Thyroid gland (tissue), 4 donors: ENCODE measurements around the gene GALNT18.

ENCODE experiments used
- POLR2A ChIP-seq, 2 donors: fragments of 450-650 bp; IDR thresholded peaks; one replicate each; pipeline ENCODE4 v1.6.1; 2017; ENCODE audit warnings: antibody characterized with exemption in 2 of 2, mild to moderate bottlenecking in 2 of 2, moderate library complexity in 1 of 2
- TF ChIP-seq, protein P1 (sequence below), 6 experiments: fragments of 200-600 bp in 3 of 6; fragments of 450-650 bp in 3 of 6; sonication (generic) in 3 of 6; IDR thresholded peaks; one replicate each; pipeline ENCODE4 v1.5.1; 2016 to 2019; ENCODE audit warnings: antibody characterized with exemption in 6 of 6, mild to moderate bottlenecking in 2 of 6, inconsistent platforms in 1 of 6, moderate library complexity in 1 of 6

DNA sequence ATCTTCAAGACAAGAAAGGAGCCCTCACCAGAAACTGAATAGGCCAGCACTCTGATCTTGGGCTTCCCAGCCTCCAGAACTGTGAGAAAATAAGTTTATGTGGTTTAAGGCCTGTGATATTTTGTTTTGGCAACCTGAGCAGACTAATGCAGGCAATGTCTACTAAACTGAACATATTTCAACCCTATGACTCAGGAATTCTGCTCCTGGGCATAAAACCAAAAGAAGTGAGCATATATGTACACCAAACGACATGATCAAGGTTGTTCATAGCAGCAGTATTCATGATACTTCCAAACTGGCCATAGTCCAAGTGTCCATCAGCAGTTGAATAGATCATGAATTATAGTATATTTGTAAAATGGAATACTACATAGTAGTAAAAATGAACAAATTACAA lies 297.7 kb downstream of the GALNT18 start:
- TF ChIP-seq, protein P1, sequence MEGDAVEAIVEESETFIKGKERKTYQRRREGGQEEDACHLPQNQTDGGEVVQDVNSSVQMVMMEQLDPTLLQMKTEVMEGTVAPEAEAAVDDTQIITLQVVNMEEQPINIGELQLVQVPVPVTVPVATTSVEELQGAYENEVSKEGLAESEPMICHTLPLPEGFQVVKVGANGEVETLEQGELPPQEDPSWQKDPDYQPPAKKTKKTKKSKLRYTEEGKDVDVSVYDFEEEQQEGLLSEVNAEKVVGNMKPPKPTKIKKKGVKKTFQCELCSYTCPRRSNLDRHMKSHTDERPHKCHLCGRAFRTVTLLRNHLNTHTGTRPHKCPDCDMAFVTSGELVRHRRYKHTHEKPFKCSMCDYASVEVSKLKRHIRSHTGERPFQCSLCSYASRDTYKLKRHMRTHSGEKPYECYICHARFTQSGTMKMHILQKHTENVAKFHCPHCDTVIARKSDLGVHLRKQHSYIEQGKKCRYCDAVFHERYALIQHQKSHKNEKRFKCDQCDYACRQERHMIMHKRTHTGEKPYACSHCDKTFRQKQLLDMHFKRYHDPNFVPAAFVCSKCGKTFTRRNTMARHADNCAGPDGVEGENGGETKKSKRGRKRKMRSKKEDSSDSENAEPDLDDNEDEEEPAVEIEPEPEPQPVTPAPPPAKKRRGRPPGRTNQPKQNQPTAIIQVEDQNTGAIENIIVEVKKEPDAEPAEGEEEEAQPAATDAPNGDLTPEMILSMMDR (IDR thresholded peaks at IDR 0.05): no peak
- TF ChIP-seq POLR2A (IDR thresholded peaks at IDR 0.05): no peak
